ENCODE data around the gene OCA2.

- TF ChIP-seq POLR2A (IDR thresholded peaks at IDR 0.05) (no peak), CTCF (IDR thresholded peaks at IDR 0.05) (no peak), POLR2AphosphoS5 (IDR thresholded peaks at IDR 0.05; ENCODE audit: insufficient read depth in 1 of 2, low read depth in 1 of 2) (no peak)
Measured at GRCh38 chr15:28110481-28110881, 11.4 kb upstream of the OCA2 start.

All from vagina (tissue), 2 donors.